Ovary (tissue), 9 donors: Measurements from ENCODE around the gene MCF2L. TPM values are rescaled to one million over a fixed set of nuclear protein-coding genes. Genes with fewer than 3 reads are reported as not detected.

ENCODE experiments used
- DNase-seq, 5 donors: peaks; one replicate each; pipeline ENCODE4 v3.0.0-alpha.2; 2019 to 2020
- H3K27ac ChIP-seq, 2 donors: fragments of 200-600 bp; one replicate each; pipeline versions ENCODE4 v1.5.1 to v1.8.0; 2019 to 2022
- H3K27me3 ChIP-seq: fragments of 200-600 bp; one replicate; pipeline ENCODE4 v1.8.0; 2022
- H3K36me3 ChIP-seq: fragments of 200-600 bp; sonication (generic); one replicate; pipeline ENCODE4 v1.5.1; 2019
- H3K4me1 ChIP-seq: one replicate; pipeline ENCODE4 v1.8.1; 2013; ENCODE audit warnings: mild to moderate bottlenecking, moderate library complexity; ENCODE audit not compliant: insufficient read depth
- H3K4me3 ChIP-seq: fragments of 200-600 bp; sonication (generic); one replicate; pipeline ENCODE4 v1.5.1; 2017
- H3K9me3 ChIP-seq, 2 donors: fragments of 200-600 bp in 1 of 2; sonication (generic) in 1 of 2; one replicate each; pipeline versions ENCODE4 v1.5.1 to v1.8.1; 2013 to 2019; ENCODE audit warnings: mild to moderate bottlenecking in 1 of 2, moderate library complexity in 1 of 2
- CTCF ChIP-seq, 3 donors: fragments of 450-650 bp in 2 of 3; fragments of 200-600 bp in 1 of 3; IDR thresholded peaks; one replicate each; pipeline versions ENCODE4 v1.5.1 to v1.8.0; 2016 to 2022; ENCODE audit warnings: antibody characterized with exemption in 3 of 3, mild to moderate bottlenecking in 1 of 3
- EP300 ChIP-seq: sonication (generic); formaldehyde crosslinking; IDR thresholded peaks from one replicate; pipeline ENCODE4 v1.6.1; 2017; ENCODE audit warnings: antibody characterized with exemption
- POLR2A ChIP-seq: fragments of 450-650 bp; IDR thresholded peaks from one replicate; pipeline ENCODE4 v1.6.1; 2017; ENCODE audit warnings: antibody characterized with exemption, mild to moderate bottlenecking, moderate library complexity
- WGBS, 3 donors: extraction: QIAGEN DNeasy Blood & Tissue Kit in 1 of 3; methylation state at CpG; one replicate each; pipeline versions ENCODE4 v1.1.5 to v1.1.7; 2013 to 2017; 5-methylcytosine and 5-hydroxymethylcytosine counted together
- intact Hi-C, 4 donors: fragments of 100-400 bp; cut with DNase I; formaldehyde crosslinking; loops; one replicate each; pipeline versions ENCODE4 v1.11.0 to v1.15.1; 2022 to 2023
- polyA plus RNA-seq, 2 donors: library from polyadenylated mRNA; stranded (reverse); fragments of 200-250 nt in 1 of 2; fragments of 350-450 nt in 1 of 2; fragmentation: Illumina TruSeq in 1 of 2; extraction: RNeasy Lipid Tissue Mini Kit (QIAGEN cat#74804) in 1 of 2; gene quantifications; one replicate each; pipeline ENCODE4 v1.2.3, GENCODE V29; 2013 to 2014
- total RNA-seq, 7 donors: library from RNA; depleted of rRNA in 2 of 7; stranded (reverse); fragments of >200 nt in 2 of 7; fragmentation: NEBNext Ultra II Directional in 3 of 7; extraction: Animal tissue kit (Norgen Biotek cat#: 25700) in 3 of 7; gene quantifications; one replicate each; pipeline versions ENCODE4 v1.1.0 to v1.2.4, GENCODE V29; 2016 to 2023
- donor health status: DM: no; HTN: no; CAD: no; lungs with moderate emphysema.
- donor health status: DM: no; HTN: no; CAD: no.
- donor health status: Bipolar disorder and iron deficiency.
- donor health status: DM: yes; HTN: yes; CAD: no.
- donor health status: DM: no; HTN: no; CAD: no.
- donor health status: DM: yes; HTN: yes; CAD: no.

The MCF2L gene
- total and polyA plus RNA-seq, 9 donors: 5.6 to 22.2 (median 8.7) TPM

- no peak overlapping the region for H3K27ac ChIP-seq
- H3K4me3 ChIP-seq: peak overlapping the region; percentile 42
- no peaks in the 10 kb centered on the region for H3K9me3 ChIP-seq
- TF ChIP-seq POLR2A: no peak
- TF ChIP-seq CTCF (IDR thresholded peaks at IDR 0.05): peak; percentile 73 to 92 (median 78)
- peak; percentile 92 to 97 (median 96) for DNase-seq
- H3K36me3 ChIP-seq: no peaks in the 10 kb centered on the region
- peaks cover 5% of the 10 kb centered on the region for H3K4me1 ChIP-seq
- 0 to 2% (median 1%) methylated on average over 18 of the region's 18 CpGs for WGBS, 3 donors
- intact Hi-C loops: loop anchor here in 2 of 4 donors (5.0 to 10.0 kb wide), 2 partner anchors 90 to 462 kb away; no protein-coding TSS in a partner anchor
- H3K27me3 ChIP-seq: no peaks in the 10 kb centered on the region
Observed at GRCh38 chr13:112942689-112943308, 26.2 kb upstream of the MCF2L start.

- Histone ChIP-seq H3K27ac (no peak overlapping the region), H3K4me3 (peak overlapping the region; percentile 42), H3K4me1 (peaks cover 5% of the 10 kb centered on the region), H3K27me3 (no peaks in the 10 kb centered on the region), H3K9me3 (no peaks in the 10 kb centered on the region), H3K36me3 (no peaks in the 10 kb centered on the region)
- intact Hi-C loops: loop anchor here in 2 of 4 donors (5.0 to 10.0 kb wide), 2 partner anchors 89 to 461 kb away; no protein-coding TSS in a partner anchor
- TF ChIP-seq EP300: no peak
- TF ChIP-seq CTCF (IDR thresholded peaks at IDR 0.05): no peak
- no peak for TF ChIP-seq POLR2A
- WGBS, 3 donors: 0 to 1% (median 1%) methylated on average over 59 to 81 of the region's 81 CpGs
- DNase-seq: peak in 4 of 5 donors; percentile 26 to 60 (median 48)
Observed at GRCh38 chr13:112943309-112944125, 25.5 kb upstream of the MCF2L start.

- TF ChIP-seq POLR2A (no peak), CTCF (IDR thresholded peaks at IDR 0.05) (no peak), EP300 (no peak)
- intact Hi-C loops: loop anchor here in 2 of 4 donors (5.0 to 10.0 kb wide), 2 partner anchors 445 to 457 kb away; no protein-coding TSS in a partner anchor
- no peak for DNase-seq
- no peaks in the 10 kb centered on the region for H3K36me3 ChIP-seq
- H3K27me3 ChIP-seq: no peaks in the 10 kb centered on the region
- no peaks in the 10 kb centered on the region for H3K9me3 ChIP-seq
- H3K27ac ChIP-seq: no peak overlapping the region
- 84 to 89% (median 84%) methylated on average over 4 of the region's 4 CpGs for WGBS, 3 donors
- peaks cover 5% of the 10 kb centered on the region for H3K4me1 ChIP-seq
- no peak overlapping the region for H3K4me3 ChIP-seq
Observed at GRCh38 chr13:112947796-112948195, 21.2 kb upstream of the MCF2L start.

- TF ChIP-seq POLR2A (no peak), CTCF (IDR thresholded peaks at IDR 0.05) (no peak)
- Histone ChIP-seq H3K36me3 (no peaks in the 10 kb centered on the region), H3K4me3 (no peak overlapping the region), H3K9me3 (no peaks in the 10 kb centered on the region), H3K27me3 (no peaks in the 10 kb centered on the region), H3K4me1 (no peaks in the 10 kb centered on the region), H3K27ac (no peak overlapping the region)
- intact Hi-C loops: no loop called here
- no peak for DNase-seq
- 20 to 56% (median 36%) methylated on average over 9 of the region's 9 CpGs for WGBS, 3 donors
Observed at GRCh38 chr13:112951674-112952371, 17.2 kb upstream of the MCF2L start.
